Endothelial cell of umbilical vein (primary cell): ENCODE data around the gene CHEK2. TPM values are rescaled to one million over a fixed set of nuclear protein-coding genes. Genes with fewer than 3 reads are reported as not detected.

Experiments
- BruUV-seq: library from RNA; stranded (reverse); fragments of 400-500 nt; replicated peaks from 2 replicates; lab custom pipeline; 2021; lab: Mats Ljungman, UMichigan
- CTCF ChIA-PET: fragments of 300-600, 350-600 bp; sonication (Branson Sonifier 250); formaldehyde crosslinking; loops from one replicate; lab custom pipeline; 2021; ENCODE audit warnings: antibody characterized with exemption, inconsistent platforms; lab: Charles Lee
- POLR2A ChIA-PET: fragments of 300-600, 350-600 bp; sonication (Branson Sonifier 250); formaldehyde crosslinking; loops from one replicate; lab custom pipeline; 2021; ENCODE audit warnings: antibody characterized with exemption, inconsistent platforms; lab: Charles Lee
- DNase-seq: peaks from one replicate; pipeline ENCODE4 v3.0.0-alpha.2; 2011; ENCODE audit warnings: low read depth, low spot score
- FAIRE-seq: peaks from 2 replicates; lab custom pipeline; 2011; peaks lifted over from hg19 to GRCh38; lab: Jason Lieb, UNC
- H2AFZ ChIP-seq: 2 replicates; pipeline ENCODE4 v1.6.0; 2012; ENCODE audit warnings: low read depth, low read length, control low read depth, inconsistent platforms
- H3K27ac ChIP-seq: 2 replicates; pipeline ENCODE4 v1.5.1; 2011; ENCODE audit warnings: low read depth, mild to moderate bottlenecking, control low read depth, low read length, moderate library complexity; ENCODE audit not compliant: insufficient read depth
- H3K27me3 ChIP-seq, 2 experiments: 2 replicates each; pipeline versions ENCODE4 v1.6.0 to v1.6.1; 2011; ENCODE audit warnings: low read length in 2 of 2, mixed read lengths in 1 of 2; ENCODE audit not compliant: control insufficient read depth in 2 of 2, insufficient read depth in 2 of 2
- H3K36me3 ChIP-seq, 2 experiments: 2 replicates in 1 of 2; 3 replicates in 1 of 2; pipeline ENCODE4 v1.5.1; 2011; ENCODE audit warnings: low read length in 2 of 2, mild to moderate bottlenecking in 1 of 2, moderate library complexity in 1 of 2; ENCODE audit not compliant: control insufficient read depth in 2 of 2, insufficient read depth in 2 of 2; ENCODE audit errors: extremely low read depth in 1 of 2
- H3K4me1 ChIP-seq: 3 replicates; pipeline ENCODE4 v1.5.1; 2011; ENCODE audit warnings: mild to moderate bottlenecking, low read length; ENCODE audit not compliant: control insufficient read depth, insufficient read depth; ENCODE audit errors: extremely low read depth
- H3K4me2 ChIP-seq: 2 replicates; pipeline ENCODE4 v1.6.1; 2011; ENCODE audit warnings: low read length, control low read depth, mixed read lengths; ENCODE audit not compliant: insufficient read depth
- H3K4me3 ChIP-seq, 3 experiments: fragments of 200-600 bp in 1 of 3; sonication (generic), shearing (Covaris generic) in 1 of 3; replicated peaks in 1 of 3; 2 replicates each; pipeline ENCODE4 v1.5.1; 2011 to 2016; ENCODE audit warnings: control low read depth in 3 of 3, low read length in 3 of 3, mild to moderate bottlenecking in 2 of 3, inconsistent platforms in 1 of 3, low read depth in 1 of 3, moderate library complexity in 1 of 3; ENCODE audit not compliant: insufficient read depth in 1 of 3
- H3K79me2 ChIP-seq: 2 replicates; pipeline ENCODE4 v1.6.0; 2012; ENCODE audit warnings: low read length, inconsistent platforms; ENCODE audit not compliant: control insufficient read depth, insufficient read depth
- H3K9ac ChIP-seq: replicated peaks from 2 replicates; pipeline ENCODE3; 2011; ENCODE audit warnings: low read length, control low read depth; ENCODE audit not compliant: insufficient read depth; ENCODE audit errors: extremely low read depth
- H3K9me1 ChIP-seq: replicated peaks from 3 replicates; pipeline ENCODE4 v1.6.0; 2011; ENCODE audit warnings: mild to moderate bottlenecking, low read length; ENCODE audit not compliant: control insufficient read depth, insufficient read depth; ENCODE audit errors: extremely low read depth
- H3K9me3 ChIP-seq: replicated peaks from 2 replicates; pipeline ENCODE4 v1.5.1; 2012; ENCODE audit warnings: low read length, inconsistent platforms; ENCODE audit not compliant: control insufficient read depth, insufficient read depth
- H4K20me1 ChIP-seq: replicated peaks from 2 replicates; pipeline ENCODE3; 2011; ENCODE audit warnings: mild to moderate bottlenecking, low read length; ENCODE audit not compliant: control insufficient read depth, insufficient read depth; ENCODE audit errors: extremely low read depth
- EZH2 ChIP-seq: IDR thresholded peaks from 2 replicates; pipeline ENCODE4 v1.6.1; 2012; ENCODE audit warnings: borderline replicate concordance, low read depth, mild to moderate bottlenecking, moderate library complexity, low read length, inconsistent platforms; ENCODE audit not compliant: severe bottlenecking
- FOS ChIP-seq: IDR thresholded peaks from 2 replicates; pipeline ENCODE4 v1.6.1; 2011; ENCODE audit warnings: mild to moderate bottlenecking, low read length, moderate library complexity, borderline replicate concordance; ENCODE audit not compliant: insufficient read depth
- GATA2 ChIP-seq: IDR thresholded peaks from 2 replicates; pipeline ENCODE4 v1.7.0; 2011; ENCODE audit warnings: low read depth, mild to moderate bottlenecking, moderate library complexity, mixed read lengths, low read length; ENCODE audit not compliant: insufficient read length, insufficient read depth
- JUN ChIP-seq: IDR thresholded peaks from 2 replicates; pipeline ENCODE4 v1.6.1; 2011; ENCODE audit warnings: borderline replicate concordance, low read depth; ENCODE audit not compliant: insufficient read length, insufficient read depth
- MYC ChIP-seq: IDR thresholded peaks from one replicate; pipeline ENCODE4 v1.6.1; 2011; ENCODE audit warnings: mild to moderate bottlenecking, low read depth, low read length
- POLR2A ChIP-seq: IDR thresholded peaks from 2 replicates; pipeline ENCODE4 v1.6.1; 2012; ENCODE audit warnings: low read depth, mild to moderate bottlenecking, control low read depth, low read length
- POLR2AphosphoS5 ChIP-seq: IDR thresholded peaks from 2 replicates; pipeline ENCODE4 v1.6.1; 2012; ENCODE audit warnings: low read depth, mild to moderate bottlenecking, control low read depth, low read length, moderate library complexity; ENCODE audit not compliant: insufficient read depth
- dilution Hi-C: fragments of 300-500 bp; cut with MboI; formaldehyde crosslinking; loops from one replicate; pipeline ENCODE4 v1.15.0; 2019; ENCODE audit warnings: low sequenced_read_pairs; ENCODE audit not compliant: extremely low pct_ligation_motif_present
- intact Hi-C: fragments of 100-400 bp; cut with micrococcal nuclease; formaldehyde crosslinking; loops from one replicate; pipeline ENCODE4 v1.10.0; 2022
- polyA plus RNA-seq, 4 experiments: library from polyadenylated mRNA; depleted of rRNA in 3 of 4; stranded (reverse) in 3 of 4; unstranded in 1 of 4; fragments of >200 nt; gene quantifications; 2 replicates each; pipeline versions ENCODE4 v1.2.1 to v1.2.3, GENCODE V29; 2011 to 2012; ENCODE audit warnings: missing spikeins in 1 of 4
- total RNA-seq: library from RNA; stranded (reverse); gene quantifications from 2 replicates; pipeline ENCODE4 v1.2.3, GENCODE V29; 2021
- TF ChIP-seq, protein P1 (sequence below): IDR thresholded peaks from 2 replicates; pipeline ENCODE4 v1.6.1; 2011; ENCODE audit not compliant: insufficient read depth, insufficient read length
- TF ChIP-seq, protein P2 (sequence below), 2 donors: IDR thresholded peaks; 1 replicate in 1 of 2; 2 replicates in 1 of 2; pipeline ENCODE4 v1.5.1; 2011; ENCODE audit warnings: low read length in 2 of 2, mild to moderate bottlenecking in 2 of 2, moderate library complexity in 2 of 2, control low read depth in 1 of 2, inconsistent platforms in 1 of 2, low read depth in 1 of 2; ENCODE audit not compliant: insufficient read depth in 1 of 2; ENCODE audit errors: extremely low read depth in 1 of 2

The CHEK2 gene
- total and polyA plus RNA-seq, 2 donors (not counting 3 experiments of a cell fraction or from before 2014, with no cell fraction given), result 24.6 to 24.9 TPM

DNA sequence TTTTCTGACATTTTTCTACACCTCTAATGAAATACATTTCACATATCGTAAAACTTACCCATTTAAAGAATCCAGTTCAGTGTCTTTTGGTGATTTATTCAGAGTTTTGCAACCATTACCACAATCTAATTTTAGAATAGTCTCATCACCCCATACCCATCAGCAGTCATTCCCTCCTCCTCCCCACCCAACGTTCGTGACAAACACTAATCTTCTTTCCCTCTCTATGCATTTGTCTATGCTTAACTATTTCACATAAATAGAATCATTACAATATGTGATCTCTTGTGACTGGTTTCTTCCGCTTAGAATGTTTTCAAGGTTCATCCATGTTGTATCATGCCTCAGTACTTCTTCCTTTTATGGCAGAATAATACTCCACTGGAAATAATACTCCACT lies 71.5 kb downstream of the CHEK2 start:
- no peaks in the 10 kb centered on the region for H3K4me1 ChIP-seq

DNA sequence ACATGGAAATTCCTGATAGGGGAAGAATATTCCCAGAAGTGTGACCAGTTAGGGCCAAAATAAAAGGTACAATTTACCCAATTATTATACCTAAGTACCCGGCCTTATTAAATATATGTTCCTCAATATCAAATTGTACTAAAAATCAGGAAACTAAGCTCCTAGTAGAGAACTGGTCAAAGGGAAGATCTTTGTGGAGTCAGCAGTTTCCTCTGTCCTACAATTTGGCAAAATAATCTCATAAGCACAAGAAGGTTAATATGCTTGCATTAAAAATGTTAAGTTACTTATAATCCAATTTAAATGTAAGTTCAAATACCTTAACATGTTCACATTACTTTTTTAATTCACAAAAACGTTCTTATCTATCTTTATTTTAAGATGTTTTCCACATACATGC lies 72.2 kb downstream of the CHEK2 start:
- ChIA-PET CTCF (no interaction called here), POLR2A (no interaction called here)
- no peak for TF ChIP-seq GATA2
- TF ChIP-seq, protein P1, sequence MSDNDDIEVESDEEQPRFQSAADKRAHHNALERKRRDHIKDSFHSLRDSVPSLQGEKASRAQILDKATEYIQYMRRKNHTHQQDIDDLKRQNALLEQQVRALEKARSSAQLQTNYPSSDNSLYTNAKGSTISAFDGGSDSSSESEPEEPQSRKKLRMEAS, result no peak
- no peak for TF ChIP-seq JUN
- TF ChIP-seq MYC, result no peak
- TF ChIP-seq, protein P2, sequence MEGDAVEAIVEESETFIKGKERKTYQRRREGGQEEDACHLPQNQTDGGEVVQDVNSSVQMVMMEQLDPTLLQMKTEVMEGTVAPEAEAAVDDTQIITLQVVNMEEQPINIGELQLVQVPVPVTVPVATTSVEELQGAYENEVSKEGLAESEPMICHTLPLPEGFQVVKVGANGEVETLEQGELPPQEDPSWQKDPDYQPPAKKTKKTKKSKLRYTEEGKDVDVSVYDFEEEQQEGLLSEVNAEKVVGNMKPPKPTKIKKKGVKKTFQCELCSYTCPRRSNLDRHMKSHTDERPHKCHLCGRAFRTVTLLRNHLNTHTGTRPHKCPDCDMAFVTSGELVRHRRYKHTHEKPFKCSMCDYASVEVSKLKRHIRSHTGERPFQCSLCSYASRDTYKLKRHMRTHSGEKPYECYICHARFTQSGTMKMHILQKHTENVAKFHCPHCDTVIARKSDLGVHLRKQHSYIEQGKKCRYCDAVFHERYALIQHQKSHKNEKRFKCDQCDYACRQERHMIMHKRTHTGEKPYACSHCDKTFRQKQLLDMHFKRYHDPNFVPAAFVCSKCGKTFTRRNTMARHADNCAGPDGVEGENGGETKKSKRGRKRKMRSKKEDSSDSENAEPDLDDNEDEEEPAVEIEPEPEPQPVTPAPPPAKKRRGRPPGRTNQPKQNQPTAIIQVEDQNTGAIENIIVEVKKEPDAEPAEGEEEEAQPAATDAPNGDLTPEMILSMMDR (IDR thresholded peaks at IDR 0.05; ENCODE audit: extremely low read depth in 1 of 2, insufficient read depth in 1 of 2, low read depth in 1 of 2, low read length in 2 of 2), result no peak
- no peak for TF ChIP-seq FOS
- no peak for TF ChIP-seq POLR2AphosphoS5
- no peak for TF ChIP-seq POLR2A
- no peak for TF ChIP-seq EZH2
- no peak overlapping the region for H3K27ac ChIP-seq
- H3K4me2 ChIP-seq, result no peak overlapping the region
- H3K36me3 ChIP-seq, result no peaks in the 10 kb centered on the region
- peaks cover 10% of the 10 kb centered on the region for H3K79me2 ChIP-seq
- no peaks in the 10 kb centered on the region for H4K20me1 ChIP-seq
- no peaks in the 10 kb centered on the region for H3K9me1 ChIP-seq
- DNase-seq (no peak), FAIRE-seq (no peak)
- H3K9me3 ChIP-seq, result no peaks in the 10 kb centered on the region
- BruUV-seq, result no TSS peak
- H3K4me1 ChIP-seq, result no peaks in the 10 kb centered on the region
- H3K4me3 ChIP-seq, result no peak overlapping the region
- no peaks in the 10 kb centered on the region for H3K27me3 ChIP-seq
- H2AFZ ChIP-seq, result no peak overlapping the region
- intact Hi-C loops, result no loop called here
- dilution Hi-C loops, result no loop called here
- no peak overlapping the region for H3K9ac ChIP-seq

More for the DNA sequence above, 71.5 kb downstream of the CHEK2 start:
- H3K27me3 ChIP-seq, result no peaks in the 10 kb centered on the region
- intact Hi-C loops, result no loop called here
- H3K79me2 ChIP-seq, result peaks cover 12% of the 10 kb centered on the region
- dilution Hi-C loops, result no loop called here
- no peaks in the 10 kb centered on the region for H3K9me3 ChIP-seq
- FAIRE-seq (no peak), DNase-seq (no peak)
- no peak overlapping the region for H3K4me2 ChIP-seq
- no peak overlapping the region for H3K27ac ChIP-seq
- ChIA-PET CTCF (no interaction called here), POLR2A (no interaction called here)
- H4K20me1 ChIP-seq, result no peaks in the 10 kb centered on the region
- H3K4me3 ChIP-seq, result no peak overlapping the region
- no peak overlapping the region for H2AFZ ChIP-seq
- H3K36me3 ChIP-seq, result no peaks in the 10 kb centered on the region
- no peak overlapping the region for H3K9ac ChIP-seq
- TF ChIP-seq JUN, result no peak
- TF ChIP-seq, protein P1, result no peak
- TF ChIP-seq, protein P2 (IDR thresholded peaks at IDR 0.05; ENCODE audit: extremely low read depth in 1 of 2, insufficient read depth in 1 of 2, low read depth in 1 of 2, low read length in 2 of 2), result no peak
- no peak for TF ChIP-seq MYC
- TF ChIP-seq GATA2, result no peak
- no peak for TF ChIP-seq POLR2AphosphoS5
- no peaks in the 10 kb centered on the region for H3K9me1 ChIP-seq
- BruUV-seq, result no TSS peak
